Gastrocnemius medialis (tissue), 4 donors: ENCODE results near the gene TRPV3. TPM values are rescaled to one million over a fixed set of nuclear protein-coding genes. Genes with fewer than 3 reads are reported as not detected.

Experiments
- ATAC-seq, 2 donors: fragments of 150-250 bp; one replicate each; pipeline ENCODE4 v1.9.1; 2016
- DNase-seq, 2 donors: peaks; one replicate each; pipeline ENCODE4 v3.0.0-alpha.2; 2019
- H3K27ac ChIP-seq, 4 donors: fragments of 200-600 bp; sonication (generic); 1 replicate in 1 of 4; 2 replicates in 3 of 4; pipeline ENCODE4 v1.5.1; 2016 to 2018; ENCODE audit warnings: mild to moderate bottlenecking in 2 of 4, moderate library complexity in 1 of 4
- H3K27me3 ChIP-seq, 3 donors: fragments of 200-600 bp; sonication (generic) in 2 of 3; 1 replicate in 1 of 3; 2 replicates in 2 of 3; pipeline versions ENCODE4 v1.5.1 to v1.6.0; 2016 to 2019; ENCODE audit warnings: mild to moderate bottlenecking in 1 of 3, moderate library complexity in 1 of 3
- H3K36me3 ChIP-seq, 2 donors: fragments of 200-600 bp; sonication (generic) in 1 of 2; one replicate each; pipeline ENCODE4 v1.5.1; 2017 to 2018
- H3K4me1 ChIP-seq, 2 donors: fragments of 200-600 bp; sonication (generic) in 1 of 2; one replicate each; pipeline ENCODE4 v1.5.1; 2016 to 2017; ENCODE audit warnings: mild to moderate bottlenecking in 2 of 2
- H3K4me3 ChIP-seq, 4 donors: fragments of 200-600 bp; sonication (generic) in 3 of 4; 1 replicate in 1 of 4; 2 replicates in 3 of 4; pipeline ENCODE4 v1.5.1; 2016 to 2019; ENCODE audit warnings: mild to moderate bottlenecking in 2 of 4
- H3K9me3 ChIP-seq, 3 donors: fragments of 200-600 bp; sonication (generic) in 2 of 3; 1 replicate in 1 of 3; 2 replicates in 2 of 3; pipeline ENCODE4 v1.5.1; 2016 to 2019
- POLR2A ChIP-seq, 2 donors: fragments of 450-650 bp; IDR thresholded peaks; one replicate each; pipeline ENCODE4 v1.6.1; 2017; ENCODE audit warnings: antibody characterized with exemption in 2 of 2, mild to moderate bottlenecking in 2 of 2, moderate library complexity in 2 of 2
- in situ Hi-C, 4 donors: fragments of 200-750 bp; cut with MboI; loops; one replicate each; pipeline versions ENCODE4 v1.15.0 to v1.8.0; 2017; ENCODE audit warnings: low sequenced_read_pairs in 4 of 4
- intact Hi-C: fragments of 100-400 bp; cut with DNase I; formaldehyde crosslinking; loops from one replicate; pipeline ENCODE4 v1.15.1; 2023; ENCODE audit warnings: low total_unique reads
- total RNA-seq, 4 donors: library from RNA; depleted of rRNA; stranded (reverse); fragments of >200 nt; gene quantifications; one replicate each; pipeline versions ENCODE4 v1.1.0 to v1.2.3, GENCODE V29; 2016
- TF ChIP-seq, protein P1 (sequence below), 5 experiments: fragments of 450-650 bp in 3 of 5; fragments of 200-600 bp in 2 of 5; sonication (generic) in 2 of 5; IDR thresholded peaks in 4 of 5; conservative IDR thresholded peaks in 1 of 5; 1 replicate in 4 of 5; 2 replicates in 1 of 5; pipeline ENCODE4 v1.5.1; 2016 to 2019; ENCODE audit warnings: antibody characterized with exemption in 5 of 5, mild to moderate bottlenecking in 3 of 5, moderate library complexity in 3 of 5

TRPV3 gene
- total RNA-seq, 4 donors from 2014 or later: 1.3 to 3.8 (median 1.6) TPM

GRCh38 chr17:3506054-3506453, 51.6 kb downstream of the TRPV3 start:
- Histone ChIP-seq H3K9me3 (no peaks in the 10 kb centered on the region), H3K4me3 (no peak overlapping the region), H3K4me1 (peaks cover 0 to 4% of the 10 kb centered on the region in 2 donors), H3K27me3 (no peaks in the 10 kb centered on the region), H3K36me3 (no peaks in the 10 kb centered on the region), H3K27ac (no peak overlapping the region)
- in situ Hi-C loops: no loop called here
- intact Hi-C loops: no loop called here
- no peak for DNase-seq
- no peak for TF ChIP-seq POLR2A (IDR thresholded peaks at IDR 0.05)
- TF ChIP-seq, protein P1, sequence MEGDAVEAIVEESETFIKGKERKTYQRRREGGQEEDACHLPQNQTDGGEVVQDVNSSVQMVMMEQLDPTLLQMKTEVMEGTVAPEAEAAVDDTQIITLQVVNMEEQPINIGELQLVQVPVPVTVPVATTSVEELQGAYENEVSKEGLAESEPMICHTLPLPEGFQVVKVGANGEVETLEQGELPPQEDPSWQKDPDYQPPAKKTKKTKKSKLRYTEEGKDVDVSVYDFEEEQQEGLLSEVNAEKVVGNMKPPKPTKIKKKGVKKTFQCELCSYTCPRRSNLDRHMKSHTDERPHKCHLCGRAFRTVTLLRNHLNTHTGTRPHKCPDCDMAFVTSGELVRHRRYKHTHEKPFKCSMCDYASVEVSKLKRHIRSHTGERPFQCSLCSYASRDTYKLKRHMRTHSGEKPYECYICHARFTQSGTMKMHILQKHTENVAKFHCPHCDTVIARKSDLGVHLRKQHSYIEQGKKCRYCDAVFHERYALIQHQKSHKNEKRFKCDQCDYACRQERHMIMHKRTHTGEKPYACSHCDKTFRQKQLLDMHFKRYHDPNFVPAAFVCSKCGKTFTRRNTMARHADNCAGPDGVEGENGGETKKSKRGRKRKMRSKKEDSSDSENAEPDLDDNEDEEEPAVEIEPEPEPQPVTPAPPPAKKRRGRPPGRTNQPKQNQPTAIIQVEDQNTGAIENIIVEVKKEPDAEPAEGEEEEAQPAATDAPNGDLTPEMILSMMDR (IDR thresholded peaks at IDR 0.05 in 4 of 5, conservative IDR thresholded peaks at IDR 0.05 in 1 of 5): no peak
- ATAC-seq: no peak

GRCh38 chr17:3505008-3505407, 52.6 kb downstream of the TRPV3 start:
- Histone ChIP-seq H3K36me3 (no peaks in the 10 kb centered on the region), H3K4me1 (no peaks in the 10 kb centered on the region), H3K9me3 (no peaks in the 10 kb centered on the region), H3K27ac (no peak overlapping the region), H3K27me3 (no peaks in the 10 kb centered on the region), H3K4me3 (no peak overlapping the region)
- intact Hi-C loops (no loop called here), in situ Hi-C loops (no loop called here)
- ATAC-seq: no peak
- TF ChIP-seq POLR2A (IDR thresholded peaks at IDR 0.05): no peak
- no peak for DNase-seq

- H3K4me3 ChIP-seq: no peak overlapping the region
- intact Hi-C loops: no loop called here
- ATAC-seq (no peak), DNase-seq (no peak)
- no peak for TF ChIP-seq POLR2A (IDR thresholded peaks at IDR 0.05)
- TF ChIP-seq, protein P1 (IDR thresholded peaks at IDR 0.05 in 4 of 5, conservative IDR thresholded peaks at IDR 0.05 in 1 of 5): no peak
- no peak overlapping the region for H3K27ac ChIP-seq
- H3K36me3 ChIP-seq: no peaks in the 10 kb centered on the region
- no peaks in the 10 kb centered on the region for H3K4me1 ChIP-seq
- H3K27me3 ChIP-seq: no peaks in the 10 kb centered on the region
- no peaks in the 10 kb centered on the region for H3K9me3 ChIP-seq
- in situ Hi-C loops: no loop called here
These were observed 54.3 kb downstream of the TRPV3 start for GRCh38 chr17:3503285-3503684.

- ATAC-seq (no peak), DNase-seq (no peak)
- in situ Hi-C loops (no loop called here), intact Hi-C loops (no loop called here)
- Histone ChIP-seq H3K27me3 (no peaks in the 10 kb centered on the region), H3K9me3 (no peaks in the 10 kb centered on the region), H3K4me1 (no peaks in the 10 kb centered on the region), H3K36me3 (no peaks in the 10 kb centered on the region), H3K4me3 (no peak overlapping the region), H3K27ac (no peak overlapping the region)
- TF ChIP-seq, protein P1 (IDR thresholded peaks at IDR 0.05 in 4 of 5, conservative IDR thresholded peaks at IDR 0.05 in 1 of 5): no peak
- no peak for TF ChIP-seq POLR2A (IDR thresholded peaks at IDR 0.05)
These were observed 55.1 kb downstream of the TRPV3 start for GRCh38 chr17:3502466-3502865.

- no peak overlapping the region for H3K4me3 ChIP-seq
- no peaks in the 10 kb centered on the region for H3K27me3 ChIP-seq
- H3K36me3 ChIP-seq: no peaks in the 10 kb centered on the region
- DNase-seq (no peak), ATAC-seq (no peak)
- TF ChIP-seq POLR2A (IDR thresholded peaks at IDR 0.05): no peak
- TF ChIP-seq, protein P1 (IDR thresholded peaks at IDR 0.05 in 4 of 5, conservative IDR thresholded peaks at IDR 0.05 in 1 of 5): no peak
- H3K9me3 ChIP-seq: no peaks in the 10 kb centered on the region
- in situ Hi-C loops: no loop called here
- H3K27ac ChIP-seq: no peak overlapping the region
- no peaks in the 10 kb centered on the region for H3K4me1 ChIP-seq
- intact Hi-C loops: no loop called here
These were observed 56.3 kb downstream of the TRPV3 start for GRCh38 chr17:3501344-3501743.
